Measurements from ENCODE around the gene CTU2.

DNA sequence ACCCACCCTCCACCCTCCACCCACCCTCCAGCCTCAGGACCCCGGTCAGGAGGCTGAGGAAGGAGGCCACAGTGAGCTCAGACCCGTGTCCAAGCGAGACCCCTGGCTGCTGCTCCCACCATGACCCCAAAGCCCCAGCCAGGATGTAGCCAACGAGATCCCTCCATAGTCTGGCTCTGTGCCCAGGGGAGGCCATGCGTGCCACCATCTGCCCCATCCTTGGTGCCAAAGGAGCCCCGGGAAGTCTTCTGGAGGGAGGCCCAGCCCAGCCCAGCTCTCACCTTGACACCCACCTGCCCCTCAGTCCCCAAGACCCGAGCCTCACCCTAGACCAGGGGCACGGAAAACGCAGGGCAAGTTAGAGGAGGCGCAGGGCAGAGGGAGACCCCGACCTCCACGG is 44.6 kb downstream of the CTU2 start:
- TF ChIP-seq, protein P1, sequence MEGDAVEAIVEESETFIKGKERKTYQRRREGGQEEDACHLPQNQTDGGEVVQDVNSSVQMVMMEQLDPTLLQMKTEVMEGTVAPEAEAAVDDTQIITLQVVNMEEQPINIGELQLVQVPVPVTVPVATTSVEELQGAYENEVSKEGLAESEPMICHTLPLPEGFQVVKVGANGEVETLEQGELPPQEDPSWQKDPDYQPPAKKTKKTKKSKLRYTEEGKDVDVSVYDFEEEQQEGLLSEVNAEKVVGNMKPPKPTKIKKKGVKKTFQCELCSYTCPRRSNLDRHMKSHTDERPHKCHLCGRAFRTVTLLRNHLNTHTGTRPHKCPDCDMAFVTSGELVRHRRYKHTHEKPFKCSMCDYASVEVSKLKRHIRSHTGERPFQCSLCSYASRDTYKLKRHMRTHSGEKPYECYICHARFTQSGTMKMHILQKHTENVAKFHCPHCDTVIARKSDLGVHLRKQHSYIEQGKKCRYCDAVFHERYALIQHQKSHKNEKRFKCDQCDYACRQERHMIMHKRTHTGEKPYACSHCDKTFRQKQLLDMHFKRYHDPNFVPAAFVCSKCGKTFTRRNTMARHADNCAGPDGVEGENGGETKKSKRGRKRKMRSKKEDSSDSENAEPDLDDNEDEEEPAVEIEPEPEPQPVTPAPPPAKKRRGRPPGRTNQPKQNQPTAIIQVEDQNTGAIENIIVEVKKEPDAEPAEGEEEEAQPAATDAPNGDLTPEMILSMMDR (IDR thresholded peaks at IDR 0.05; ENCODE audit: low read length): no peak
- TF ChIP-seq EZH2 (IDR thresholded peaks at IDR 0.05; ENCODE audit: borderline replicate concordance, low read length): no peak
